ENCODE data around the gene FOXD1. TPM values are rescaled to one million over a fixed set of nuclear protein-coding genes. Genes with fewer than 3 reads are reported as not detected.

FOXD1 gene
- total RNA-seq, 1 experiment from 2014 or later, result 4.4 TPM

GRCh38 chr5:73436535-73437100 is 12.0 kb downstream of the FOXD1 start:
- H3K27me3 ChIP-seq (replicated peaks; ENCODE audit: insufficient read depth, low read depth, low read length, poor library complexity), result no peaks in the 10 kb centered on the region
- BruUV-seq (replicated peaks), result no TSS peak
- no peak for TF ChIP-seq CTCF (conservative IDR thresholded peaks at IDR 0.05; ENCODE audit: low read depth, low read length)
- no peak for TF ChIP-seq EZH2 (IDR thresholded peaks at IDR 0.05; ENCODE audit: borderline replicate concordance, low read depth, low read length, poor library complexity, severe bottlenecking)
- DNase-seq (ENCODE audit: low spot score), result no peak
- H3K36me3 ChIP-seq (ENCODE audit: insufficient read depth, low read length, poor library complexity, severe bottlenecking), result no peaks in the 10 kb centered on the region
- ChIA-PET POLR2A (ENCODE audit: low non-redundant PET) (no interaction called here), CTCF (no interaction called here)
- intact Hi-C loops (cut with micrococcal nuclease; ENCODE audit: unreplicated experiment), result loop anchor here (5.0 kb wide), 1 partner anchor 219 kb away; no protein-coding TSS in a partner anchor
- H3K27ac ChIP-seq (ENCODE audit: low read depth, low read length, poor library complexity, severe bottlenecking), result no peak overlapping the region
- no peaks in the 10 kb centered on the region for H3K9me3 ChIP-seq (ENCODE audit: low read depth, low read length, poor library complexity, severe bottlenecking)
- peaks cover 9% of the 10 kb centered on the region for H3K4me1 ChIP-seq (ENCODE audit: insufficient read depth, low read length, poor library complexity, severe bottlenecking)
- H3K4me3 ChIP-seq (ENCODE audit: low read depth, low read length, poor library complexity, severe bottlenecking), result no peak overlapping the region

GRCh38 chr5:73435759-73436534 is 12.6 kb downstream of the FOXD1 start:
- no peaks in the 10 kb centered on the region for H3K9me3 ChIP-seq (ENCODE audit: low read depth, low read length, poor library complexity, severe bottlenecking)
- peaks cover 9% of the 10 kb centered on the region for H3K4me1 ChIP-seq (ENCODE audit: insufficient read depth, low read length, poor library complexity, severe bottlenecking)
- intact Hi-C loops (cut with micrococcal nuclease; ENCODE audit: unreplicated experiment), result loop anchor here (5.0 kb wide), 1 partner anchor 219 kb away; no protein-coding TSS in a partner anchor
- DNase-seq (ENCODE audit: low spot score), result no peak
- no peaks in the 10 kb centered on the region for H3K27me3 ChIP-seq (replicated peaks; ENCODE audit: insufficient read depth, low read depth, low read length, poor library complexity)
- no peak overlapping the region for H3K4me3 ChIP-seq (ENCODE audit: low read depth, low read length, poor library complexity, severe bottlenecking)
- BruUV-seq (replicated peaks), result no TSS peak
- H3K36me3 ChIP-seq (ENCODE audit: insufficient read depth, low read length, poor library complexity, severe bottlenecking), result no peaks in the 10 kb centered on the region
- ChIA-PET CTCF (no interaction called here), POLR2A (ENCODE audit: low non-redundant PET) (no interaction called here)
- no peak overlapping the region for H3K27ac ChIP-seq (ENCODE audit: low read depth, low read length, poor library complexity, severe bottlenecking)
- TF ChIP-seq EZH2 (IDR thresholded peaks at IDR 0.05; ENCODE audit: borderline replicate concordance, low read depth, low read length, poor library complexity, severe bottlenecking), result no peak
- TF ChIP-seq CTCF (conservative IDR thresholded peaks at IDR 0.05; ENCODE audit: low read depth, low read length), result no peak

GRCh38 chr5:73434907-73435306 is 13.7 kb downstream of the FOXD1 start:
- Histone ChIP-seq H3K4me3 (ENCODE audit: low read depth, low read length, poor library complexity, severe bottlenecking) (no peak overlapping the region), H3K36me3 (ENCODE audit: insufficient read depth, low read length, poor library complexity, severe bottlenecking) (no peaks in the 10 kb centered on the region), H3K27ac (ENCODE audit: low read depth, low read length, poor library complexity, severe bottlenecking) (no peak overlapping the region), H3K27me3 (replicated peaks; ENCODE audit: insufficient read depth, low read depth, low read length, poor library complexity) (peaks cover 3% of the 10 kb centered on the region), H3K9me3 (ENCODE audit: low read depth, low read length, poor library complexity, severe bottlenecking) (no peaks in the 10 kb centered on the region), H3K4me1 (ENCODE audit: insufficient read depth, low read length, poor library complexity, severe bottlenecking) (peaks cover 9% of the 10 kb centered on the region)
- intact Hi-C loops (cut with micrococcal nuclease; ENCODE audit: unreplicated experiment), result loop anchor here (5.0 kb wide), 1 partner anchor 218 kb away; no protein-coding TSS in a partner anchor
- DNase-seq (ENCODE audit: low spot score), result no peak
- CTCF ChIA-PET, result no interaction called here
- TF ChIP-seq CTCF (conservative IDR thresholded peaks at IDR 0.05; ENCODE audit: low read depth, low read length), result no peak
- TF ChIP-seq EZH2 (IDR thresholded peaks at IDR 0.05; ENCODE audit: borderline replicate concordance, low read depth, low read length, poor library complexity, severe bottlenecking), result no peak
- POLR2A ChIA-PET (ENCODE audit: low non-redundant PET), result no interaction called here
- BruUV-seq (replicated peaks), result no TSS peak

All from A673 (cell line).